Activated CD4-positive, alpha-beta T cell treated with anti-CD3 and anti-CD28 coated beads, Interleukin-2, Interleukin-4, amounts not matched to agents 100 ng/mL and 50 ng/mL, durations not matched to agents 16 hours and 8 hours (primary cell): ENCODE measurements around the gene KIAA0319L.

Experiments
- DNase-seq: peaks from one replicate; pipeline ENCODE4 v3.0.0-alpha.2; 2020; ENCODE audit warnings: low spot score

Gene KIAA0319L

GRCh38 chr1:35443768-35444518, 113.3 kb downstream of the KIAA0319L start:
- DNase-seq: no peak

GRCh38 chr1:35442734-35443133, 114.5 kb downstream of the KIAA0319L start:
- no peak for DNase-seq

GRCh38 chr1:35441926-35442579, 115.2 kb downstream of the KIAA0319L start:
- DNase-seq: no peak

- DNase-seq: no peak
Observed at GRCh38 chr1:35439626-35440025, 117.6 kb downstream of the KIAA0319L start.

- DNase-seq: no peak
Observed at GRCh38 chr1:35437200-35437599, 120.0 kb downstream of the KIAA0319L start.

GRCh38 chr1:35436078-35436477, 121.1 kb downstream of the KIAA0319L start:
- DNase-seq: no peak

- no peak for DNase-seq
Observed at GRCh38 chr1:35434703-35435102, 122.5 kb downstream of the KIAA0319L start.

GRCh38 chr1:35433714-35434113, 123.5 kb downstream of the KIAA0319L start:
- no peak for DNase-seq

GRCh38 chr1:35432231-35432630, 125.0 kb downstream of the KIAA0319L start:
- no peak for DNase-seq

- peak; percentile 53 for DNase-seq
Observed at GRCh38 chr1:35431173-35431599, 126.0 kb downstream of the KIAA0319L start.

- no peak for DNase-seq
Observed at GRCh38 chr1:35430762-35431161, 126.4 kb downstream of the KIAA0319L start.

- no peak for DNase-seq
Observed at GRCh38 chr1:35428360-35428759, 128.8 kb downstream of the KIAA0319L start.

GRCh38 chr1:35426097-35426586, 131.1 kb downstream of the KIAA0319L start:
- no peak for DNase-seq

GRCh38 chr1:35408925-35409324, 148.3 kb downstream of the KIAA0319L start:
- no peak for DNase-seq

GRCh38 chr1:35407743-35408142, 149.5 kb downstream of the KIAA0319L start:
- DNase-seq: no peak

- no peak for DNase-seq
Observed at GRCh38 chr1:35406103-35406502, 151.1 kb downstream of the KIAA0319L start.

- DNase-seq: no peak
Observed at GRCh38 chr1:35401049-35401448, 156.2 kb downstream of the KIAA0319L start.

GRCh38 chr1:35398739-35399138, 158.5 kb downstream of the KIAA0319L start:
- no peak for DNase-seq

- no peak for DNase-seq
Observed at GRCh38 chr1:35394386-35394785, 162.8 kb downstream of the KIAA0319L start.

GRCh38 chr1:35390600-35391494, 166.4 kb downstream of the KIAA0319L start:
- no peak for DNase-seq

GRCh38 chr1:35386959-35387358, 170.2 kb downstream of the KIAA0319L start:
- no peak for DNase-seq

GRCh38 chr1:35386290-35386689, 170.9 kb downstream of the KIAA0319L start:
- no peak for DNase-seq
